Measurements from ENCODE around the gene TMEM119.
"Not testable (repeated sequence)": the region's sequence is repeated elsewhere in the genome, so short reads cannot be mapped to it uniquely, and the experiment has no call there.

DNA sequence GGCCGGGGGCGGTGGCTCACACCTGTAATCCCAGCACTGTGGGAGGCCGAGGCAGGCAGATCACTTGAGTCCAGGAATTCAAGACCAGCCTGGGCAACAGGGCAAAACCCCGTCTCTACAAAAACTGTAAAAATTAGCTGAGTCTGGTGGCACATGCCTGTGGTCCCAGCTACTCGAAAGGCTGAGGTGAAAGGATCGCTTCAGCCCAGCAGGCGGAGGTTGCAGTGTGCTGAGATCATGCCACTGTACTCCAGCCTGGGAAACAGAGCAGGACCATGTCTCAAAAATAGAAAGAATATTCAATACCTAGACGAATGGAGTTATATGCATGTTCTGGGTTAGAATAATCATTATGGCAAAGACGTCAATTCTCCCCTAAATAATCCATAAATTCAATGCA, 42.5 kb downstream of the TMEM119 start:
- TF ChIP-seq, protein P1, sequence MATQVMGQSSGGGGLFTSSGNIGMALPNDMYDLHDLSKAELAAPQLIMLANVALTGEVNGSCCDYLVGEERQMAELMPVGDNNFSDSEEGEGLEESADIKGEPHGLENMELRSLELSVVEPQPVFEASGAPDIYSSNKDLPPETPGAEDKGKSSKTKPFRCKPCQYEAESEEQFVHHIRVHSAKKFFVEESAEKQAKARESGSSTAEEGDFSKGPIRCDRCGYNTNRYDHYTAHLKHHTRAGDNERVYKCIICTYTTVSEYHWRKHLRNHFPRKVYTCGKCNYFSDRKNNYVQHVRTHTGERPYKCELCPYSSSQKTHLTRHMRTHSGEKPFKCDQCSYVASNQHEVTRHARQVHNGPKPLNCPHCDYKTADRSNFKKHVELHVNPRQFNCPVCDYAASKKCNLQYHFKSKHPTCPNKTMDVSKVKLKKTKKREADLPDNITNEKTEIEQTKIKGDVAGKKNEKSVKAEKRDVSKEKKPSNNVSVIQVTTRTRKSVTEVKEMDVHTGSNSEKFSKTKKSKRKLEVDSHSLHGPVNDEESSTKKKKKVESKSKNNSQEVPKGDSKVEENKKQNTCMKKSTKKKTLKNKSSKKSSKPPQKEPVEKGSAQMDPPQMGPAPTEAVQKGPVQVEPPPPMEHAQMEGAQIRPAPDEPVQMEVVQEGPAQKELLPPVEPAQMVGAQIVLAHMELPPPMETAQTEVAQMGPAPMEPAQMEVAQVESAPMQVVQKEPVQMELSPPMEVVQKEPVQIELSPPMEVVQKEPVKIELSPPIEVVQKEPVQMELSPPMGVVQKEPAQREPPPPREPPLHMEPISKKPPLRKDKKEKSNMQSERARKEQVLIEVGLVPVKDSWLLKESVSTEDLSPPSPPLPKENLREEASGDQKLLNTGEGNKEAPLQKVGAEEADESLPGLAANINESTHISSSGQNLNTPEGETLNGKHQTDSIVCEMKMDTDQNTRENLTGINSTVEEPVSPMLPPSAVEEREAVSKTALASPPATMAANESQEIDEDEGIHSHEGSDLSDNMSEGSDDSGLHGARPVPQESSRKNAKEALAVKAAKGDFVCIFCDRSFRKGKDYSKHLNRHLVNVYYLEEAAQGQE (IDR thresholded peaks at IDR 0.05; ENCODE audit: insufficient replicate concordance, low read depth): not testable (repeated sequence)
- TF ChIP-seq, protein P2, sequence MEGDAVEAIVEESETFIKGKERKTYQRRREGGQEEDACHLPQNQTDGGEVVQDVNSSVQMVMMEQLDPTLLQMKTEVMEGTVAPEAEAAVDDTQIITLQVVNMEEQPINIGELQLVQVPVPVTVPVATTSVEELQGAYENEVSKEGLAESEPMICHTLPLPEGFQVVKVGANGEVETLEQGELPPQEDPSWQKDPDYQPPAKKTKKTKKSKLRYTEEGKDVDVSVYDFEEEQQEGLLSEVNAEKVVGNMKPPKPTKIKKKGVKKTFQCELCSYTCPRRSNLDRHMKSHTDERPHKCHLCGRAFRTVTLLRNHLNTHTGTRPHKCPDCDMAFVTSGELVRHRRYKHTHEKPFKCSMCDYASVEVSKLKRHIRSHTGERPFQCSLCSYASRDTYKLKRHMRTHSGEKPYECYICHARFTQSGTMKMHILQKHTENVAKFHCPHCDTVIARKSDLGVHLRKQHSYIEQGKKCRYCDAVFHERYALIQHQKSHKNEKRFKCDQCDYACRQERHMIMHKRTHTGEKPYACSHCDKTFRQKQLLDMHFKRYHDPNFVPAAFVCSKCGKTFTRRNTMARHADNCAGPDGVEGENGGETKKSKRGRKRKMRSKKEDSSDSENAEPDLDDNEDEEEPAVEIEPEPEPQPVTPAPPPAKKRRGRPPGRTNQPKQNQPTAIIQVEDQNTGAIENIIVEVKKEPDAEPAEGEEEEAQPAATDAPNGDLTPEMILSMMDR (IDR thresholded peaks at IDR 0.05; ENCODE audit: insufficient read depth, low read length): not testable (repeated sequence)
- TF ChIP-seq POLR2AphosphoS5 (IDR thresholded peaks at IDR 0.05; ENCODE audit: low read depth): not testable (repeated sequence)
